GM12892 (cell line): ENCODE data around the gene NUAK2.

Experiments used
- POLR2A ChIP-seq: IDR thresholded peaks from 2 replicates; pipeline ENCODE4 v1.6.1; 2011; ENCODE audit warnings: low read depth, low read length, control low read depth
- POLR2AphosphoS5 ChIP-seq: IDR thresholded peaks from 2 replicates; pipeline ENCODE4 v1.6.1; 2011; ENCODE audit warnings: low read depth, low read length, control low read depth
- TAF1 ChIP-seq: IDR thresholded peaks from 2 replicates; pipeline ENCODE4 v1.6.1; 2011; ENCODE audit warnings: low read depth, mild to moderate bottlenecking, control low read depth, low read length, borderline replicate concordance

- TF ChIP-seq TAF1 (no peak), POLR2A (no peak), POLR2AphosphoS5 (no peak)
These were observed 62.2 kb downstream of the NUAK2 start for GRCh38 chr1:205259324-205259832.
